GM19452 (cell line): ENCODE measurements around the gene PPP3CA.
"Not testable (repeated sequence)": the region's sequence is repeated elsewhere in the genome, so short reads cannot be mapped to it uniquely, and the experiment has no call there.

Experiments used
- ATAC-seq: cut with Tn5 transposase; IDR thresholded peaks from one replicate; pipeline ENCODE4 v1.9.1; 2021; ENCODE audit not compliant: unreplicated experiment

The PPP3CA gene

DNA sequence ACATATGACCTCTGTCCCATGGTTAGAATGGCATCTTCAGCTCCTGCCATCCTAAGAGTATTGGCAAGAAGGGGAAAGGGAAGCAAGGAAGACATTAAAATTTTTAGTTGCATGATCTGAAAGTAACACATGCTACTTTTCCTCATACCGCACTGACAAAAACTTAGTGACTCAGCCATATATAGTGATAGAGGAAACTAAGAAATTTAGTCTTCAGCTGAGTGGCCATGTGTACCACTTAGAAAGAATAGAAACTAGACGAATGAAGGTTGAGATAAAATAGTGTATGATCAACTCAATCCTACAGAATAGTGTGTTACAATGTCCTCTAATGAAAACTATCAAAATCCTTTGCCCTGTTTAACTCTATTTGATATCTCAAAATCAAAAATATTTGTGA lies 164.1 kb downstream of the PPP3CA start:
- ATAC-seq: peak; percentile 49

DNA sequence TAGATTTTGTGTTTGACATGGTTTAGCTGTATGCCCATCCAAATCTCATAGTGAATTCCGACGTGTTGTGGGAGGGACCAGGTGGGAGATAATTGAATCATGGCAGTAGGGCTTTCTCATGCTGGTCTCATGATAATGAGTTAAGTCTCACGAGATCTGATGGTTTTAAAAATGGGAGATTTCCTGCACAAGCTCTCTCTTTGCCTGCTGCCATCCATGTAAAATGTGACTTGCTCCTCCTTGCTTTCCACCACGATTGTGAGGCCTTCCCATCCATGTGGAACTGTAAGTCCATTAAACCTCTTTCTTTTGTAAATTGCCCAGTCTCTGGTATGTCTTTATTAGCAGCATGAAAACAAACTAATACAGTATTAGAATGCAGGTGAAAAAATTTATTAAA lies 164.6 kb downstream of the PPP3CA start:
- not testable (repeated sequence) for ATAC-seq

DNA sequence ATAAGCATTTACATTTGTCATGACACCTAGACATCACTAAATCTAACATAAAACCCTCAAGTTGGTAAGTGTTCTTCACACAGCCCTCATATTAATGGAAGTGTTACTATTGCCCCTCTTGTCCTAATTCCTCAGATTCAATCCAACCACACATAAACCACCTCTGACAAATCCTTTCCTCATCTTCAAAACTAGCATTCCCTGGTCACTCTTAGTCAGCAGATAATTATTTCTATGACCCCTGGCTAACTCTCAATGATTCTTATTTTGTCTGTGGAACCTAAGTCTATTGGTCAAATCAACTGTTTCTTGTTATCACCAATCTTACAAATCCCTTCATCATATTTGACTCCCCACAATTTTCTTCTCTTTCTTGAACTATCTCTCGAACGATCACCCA lies 168.6 kb downstream of the PPP3CA start:
- ATAC-seq: no peak

DNA sequence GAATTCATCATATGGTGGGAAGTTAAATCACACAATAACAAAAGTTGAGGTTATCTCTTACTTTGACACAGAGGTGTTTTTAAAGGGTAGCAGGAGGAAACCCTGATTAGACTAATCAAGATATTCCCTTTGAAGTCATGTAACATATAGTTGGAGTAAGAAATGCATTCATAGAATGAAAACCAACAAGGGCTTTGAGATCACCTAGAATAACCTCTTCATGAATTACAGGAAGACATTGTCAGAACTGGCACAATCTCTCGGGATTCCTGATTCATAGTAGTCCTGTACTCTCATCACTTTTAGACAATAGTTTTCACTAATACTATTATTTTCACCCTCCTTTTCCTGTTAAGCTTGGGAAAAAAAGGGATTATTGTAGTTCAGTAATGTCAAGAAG lies 170.2 kb downstream of the PPP3CA start:
- ATAC-seq: no peak

DNA sequence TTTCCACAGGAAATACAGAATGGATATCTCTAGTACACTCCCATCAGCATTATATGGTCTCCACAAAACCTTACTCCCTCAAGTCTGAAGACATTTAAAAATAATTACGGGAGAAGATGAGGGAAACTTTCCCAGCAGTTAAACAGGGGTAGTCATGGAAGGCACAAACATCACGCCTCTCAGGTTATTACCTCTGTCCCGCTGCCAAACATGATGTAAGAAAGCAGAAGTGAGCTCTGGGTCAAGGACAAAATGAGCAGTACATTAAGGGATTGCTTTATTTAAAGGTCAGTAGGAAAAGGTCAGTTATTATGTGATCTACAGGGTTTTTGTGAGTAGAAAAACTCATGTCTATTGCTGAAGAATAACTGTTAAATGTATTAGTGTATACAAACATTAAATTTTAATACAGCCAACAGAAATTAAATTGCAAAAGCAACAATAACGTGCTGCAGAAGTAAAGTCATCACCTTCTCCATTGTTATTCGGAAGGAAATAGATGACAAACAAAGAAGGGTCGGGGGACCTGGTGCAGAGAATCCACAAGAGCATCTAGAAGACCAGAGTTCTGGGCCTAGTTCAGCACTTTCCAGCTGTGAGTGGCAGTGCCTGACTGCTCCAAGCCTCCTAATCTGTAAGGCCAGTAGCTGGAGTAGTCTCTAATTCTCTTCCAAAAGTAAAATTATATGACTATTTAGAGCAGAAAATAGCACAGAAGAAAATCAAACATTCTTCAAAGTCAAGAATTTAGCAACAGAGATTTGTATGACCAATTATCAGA lies 171.2 kb downstream of the PPP3CA start:
- no peak for ATAC-seq

DNA sequence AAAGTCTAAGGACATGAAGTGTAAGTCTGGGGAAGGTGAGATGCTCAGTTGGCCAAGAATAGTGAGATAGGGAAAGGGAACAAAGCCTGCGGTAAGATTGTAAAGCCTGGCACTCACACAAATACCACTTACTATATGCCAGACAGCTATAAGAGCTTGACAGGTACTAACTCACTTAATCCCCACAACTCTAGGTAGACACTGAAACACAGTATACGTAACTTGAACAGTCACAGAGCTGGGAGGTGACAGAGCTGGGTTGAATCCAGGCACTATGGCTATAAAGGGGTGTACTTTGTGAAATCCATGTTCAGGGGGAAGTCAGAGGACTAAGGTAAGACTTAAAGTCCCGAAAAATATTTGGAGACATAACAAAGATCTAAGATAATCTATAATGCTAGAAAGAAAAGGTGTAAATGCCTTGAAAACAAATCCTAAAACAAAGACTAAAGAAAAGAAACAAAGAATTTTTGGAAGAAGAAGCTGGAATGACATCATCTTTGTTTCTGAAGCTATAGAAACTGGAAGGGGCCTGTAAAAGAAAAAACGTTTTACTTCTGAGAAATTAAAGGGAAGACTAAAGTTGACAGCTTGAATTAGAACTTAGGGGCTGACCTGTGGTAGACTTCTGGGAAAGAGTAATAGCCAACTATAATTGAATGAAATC lies 172.5 kb downstream of the PPP3CA start:
- no peak for ATAC-seq

DNA sequence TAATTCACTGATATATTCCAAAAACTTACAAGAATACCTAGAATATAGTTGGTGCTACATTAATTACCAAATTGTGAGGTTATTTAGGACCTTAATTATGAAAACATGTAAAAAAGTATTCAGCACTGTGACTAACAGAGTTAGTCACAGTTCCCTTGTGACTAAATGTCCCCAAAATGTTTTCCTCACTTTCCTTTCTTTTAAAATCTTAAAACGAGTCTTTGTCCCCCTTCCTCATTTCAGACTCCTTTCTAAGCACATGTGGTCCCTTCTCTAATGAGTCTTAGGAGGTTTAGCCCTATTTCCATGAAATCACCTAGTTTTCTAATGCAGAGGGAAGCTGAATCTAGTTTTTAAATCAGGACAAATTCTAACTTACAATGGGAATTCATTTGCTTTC lies 175.0 kb downstream of the PPP3CA start:
- no peak for ATAC-seq

DNA sequence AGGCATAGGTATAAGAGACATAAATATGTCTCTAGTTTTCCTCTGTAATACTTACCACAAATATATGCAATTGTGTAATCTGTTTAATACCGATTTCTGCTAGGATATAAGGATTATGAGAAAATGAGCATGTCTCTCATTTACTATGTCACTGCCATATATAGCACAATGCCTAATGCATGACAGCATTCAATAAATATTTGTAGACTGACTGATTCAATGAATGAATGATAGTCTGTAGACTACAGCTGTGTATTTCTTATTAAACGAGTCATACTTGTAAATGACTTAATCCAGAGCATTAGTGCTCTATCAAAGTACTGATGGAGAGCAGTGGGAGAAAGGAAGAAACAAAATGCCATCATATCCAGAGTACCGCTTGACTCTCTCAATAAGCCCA lies 175.6 kb downstream of the PPP3CA start:
- ATAC-seq: no peak

DNA sequence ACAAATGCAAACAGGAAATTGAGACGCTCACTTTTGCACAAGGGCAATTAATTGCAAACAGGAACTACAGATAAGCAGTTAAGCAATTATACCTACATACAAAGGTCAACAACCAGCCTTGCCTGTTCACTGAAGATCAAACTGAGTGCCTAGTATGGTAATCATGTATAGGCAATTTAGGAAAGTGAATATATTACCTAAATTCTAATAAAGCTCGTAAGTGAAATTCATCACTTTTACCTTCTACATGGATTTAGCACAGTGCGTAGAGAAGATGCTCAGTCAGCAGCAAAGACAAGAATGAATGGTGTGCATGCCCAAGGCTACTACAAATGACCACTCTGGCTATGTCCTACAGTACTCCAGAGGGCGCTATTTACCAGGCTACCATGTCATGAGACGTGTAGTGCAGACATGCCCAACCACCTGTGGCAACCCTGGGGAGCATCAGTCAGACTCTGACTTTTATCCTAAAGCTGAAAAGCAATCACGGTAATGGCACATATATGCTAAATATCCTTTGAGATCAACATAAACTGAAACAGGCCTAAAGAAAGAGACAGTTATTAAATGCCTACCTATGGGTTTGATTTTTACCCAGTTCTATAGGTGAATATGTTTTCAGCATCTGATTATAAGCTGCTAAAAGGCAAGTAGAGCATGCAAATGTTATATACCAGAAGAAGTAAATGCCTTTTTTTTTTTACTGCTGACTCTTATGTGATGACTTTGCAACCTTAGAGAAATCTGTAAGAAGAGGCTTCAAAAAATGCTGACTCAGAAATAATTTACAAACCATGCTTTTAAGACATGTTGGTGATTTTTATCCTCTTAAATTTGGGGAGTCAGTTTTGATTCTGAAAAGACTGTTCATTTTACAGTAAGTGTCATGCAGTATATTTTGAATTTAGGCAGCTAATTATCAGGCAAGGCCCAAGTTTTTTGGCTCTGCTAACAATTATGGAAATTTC lies 178.0 kb downstream of the PPP3CA start:
- ATAC-seq: peak; percentile 98

DNA sequence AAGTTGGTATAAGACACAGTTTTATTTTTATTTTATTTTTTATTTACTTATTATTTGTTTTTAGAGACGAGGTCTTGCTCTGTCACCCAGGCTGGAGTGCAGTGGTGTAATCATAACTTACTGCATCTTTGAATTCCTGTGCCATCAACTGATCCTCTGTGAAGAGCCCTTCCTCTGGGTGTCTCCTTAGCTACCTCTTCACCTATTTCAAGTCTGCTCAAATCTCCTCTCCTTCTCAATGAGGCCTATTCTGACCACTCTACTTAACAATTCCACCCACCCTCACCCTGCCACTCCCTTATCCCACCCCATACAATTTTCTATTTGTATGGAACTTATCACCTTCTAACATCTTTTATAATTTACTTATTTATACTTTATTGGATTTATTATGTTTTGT lies 183.4 kb downstream of the PPP3CA start:
- ATAC-seq: no peak

DNA sequence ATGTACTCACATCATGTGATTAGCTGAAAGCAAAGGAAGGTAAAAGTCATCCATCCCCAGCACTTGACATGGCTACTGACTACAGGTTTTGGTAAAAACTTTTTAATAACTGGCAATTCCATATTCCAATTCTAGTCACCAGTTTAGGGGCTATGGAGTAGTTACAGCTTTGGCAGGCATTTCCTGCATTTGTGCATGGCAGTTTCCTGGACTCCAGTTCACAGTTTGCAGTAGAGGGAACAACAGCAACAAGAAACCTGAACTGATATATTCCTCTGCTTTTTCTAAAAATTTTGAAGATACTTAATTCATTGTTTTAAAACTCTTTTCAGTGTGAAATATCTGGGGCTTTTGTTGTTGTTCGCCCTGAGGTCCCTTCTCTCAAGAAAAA lies 184.3 kb downstream of the PPP3CA start:
- ATAC-seq: no peak

DNA sequence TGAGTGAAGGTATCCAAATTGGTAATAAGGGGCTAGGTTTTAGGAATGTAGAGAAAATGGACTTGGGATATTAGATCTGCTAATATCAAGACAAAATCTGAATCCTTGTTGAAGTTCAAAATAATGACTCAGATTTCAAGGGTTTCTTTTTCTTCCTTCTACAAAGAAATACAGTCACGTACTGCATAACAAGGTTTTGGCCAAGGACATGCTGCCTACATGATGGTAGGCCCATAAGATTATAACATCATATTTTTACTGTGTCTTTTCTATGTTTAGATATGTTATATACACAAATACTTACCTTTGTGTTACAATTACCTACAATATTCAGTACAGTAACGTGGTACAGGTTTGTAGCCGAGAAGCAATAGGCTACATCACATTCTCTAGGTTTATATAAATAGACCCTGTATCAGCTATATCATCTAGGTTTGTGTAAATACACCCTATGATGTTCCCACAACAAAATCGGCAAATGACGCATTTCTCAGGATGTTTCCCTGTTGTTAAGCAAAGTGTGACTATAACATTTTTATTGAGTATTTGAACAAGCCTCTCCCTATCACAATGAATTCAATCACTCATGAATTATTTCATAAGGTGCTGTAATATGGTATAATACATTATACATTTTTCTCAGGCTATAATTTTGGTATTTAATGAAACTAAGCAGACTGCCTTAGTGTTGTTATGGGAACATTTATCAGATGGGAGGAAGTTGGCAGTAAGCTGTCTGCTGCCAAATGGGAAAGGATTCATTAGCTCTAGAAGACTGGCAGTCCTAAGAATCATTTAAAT lies 186.3 kb downstream of the PPP3CA start:
- ATAC-seq: no peak

DNA sequence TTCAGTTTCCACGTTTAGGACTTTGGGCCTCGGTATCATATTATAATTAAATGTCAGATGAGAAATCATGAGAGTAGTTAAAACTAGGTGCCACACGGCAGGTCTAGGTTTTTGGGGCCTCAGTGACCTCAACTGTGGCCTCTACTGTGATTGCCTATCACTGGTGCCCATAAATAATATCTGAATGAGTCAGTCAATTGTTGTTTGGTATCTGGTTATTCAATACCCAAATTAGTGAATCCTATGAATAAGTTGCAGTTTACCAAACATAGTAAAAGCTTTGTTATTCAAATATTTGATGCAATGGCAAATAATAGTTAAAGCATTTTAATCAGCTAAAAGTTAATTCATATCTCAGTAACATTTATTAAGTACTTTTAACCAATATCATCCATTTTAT lies 188.8 kb downstream of the PPP3CA start:
- ATAC-seq: no peak

DNA sequence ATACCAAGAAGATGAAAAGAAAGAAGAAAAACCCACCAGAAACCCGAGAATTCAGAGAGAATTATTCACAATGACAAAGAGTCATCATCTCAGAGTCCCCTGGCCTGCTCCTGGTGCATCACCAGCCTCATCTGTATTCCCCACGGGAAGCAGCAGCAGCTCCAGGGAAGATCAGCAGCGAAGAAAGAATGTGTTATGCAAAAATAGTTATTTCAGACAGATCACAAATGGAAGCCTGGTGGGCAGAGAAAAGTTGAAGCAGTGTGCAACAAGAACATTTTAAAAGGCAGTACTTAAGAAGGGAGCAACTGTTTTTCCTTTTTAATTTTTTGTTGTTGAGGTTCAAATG lies 189.2 kb downstream of the PPP3CA start:
- no peak for ATAC-seq

DNA sequence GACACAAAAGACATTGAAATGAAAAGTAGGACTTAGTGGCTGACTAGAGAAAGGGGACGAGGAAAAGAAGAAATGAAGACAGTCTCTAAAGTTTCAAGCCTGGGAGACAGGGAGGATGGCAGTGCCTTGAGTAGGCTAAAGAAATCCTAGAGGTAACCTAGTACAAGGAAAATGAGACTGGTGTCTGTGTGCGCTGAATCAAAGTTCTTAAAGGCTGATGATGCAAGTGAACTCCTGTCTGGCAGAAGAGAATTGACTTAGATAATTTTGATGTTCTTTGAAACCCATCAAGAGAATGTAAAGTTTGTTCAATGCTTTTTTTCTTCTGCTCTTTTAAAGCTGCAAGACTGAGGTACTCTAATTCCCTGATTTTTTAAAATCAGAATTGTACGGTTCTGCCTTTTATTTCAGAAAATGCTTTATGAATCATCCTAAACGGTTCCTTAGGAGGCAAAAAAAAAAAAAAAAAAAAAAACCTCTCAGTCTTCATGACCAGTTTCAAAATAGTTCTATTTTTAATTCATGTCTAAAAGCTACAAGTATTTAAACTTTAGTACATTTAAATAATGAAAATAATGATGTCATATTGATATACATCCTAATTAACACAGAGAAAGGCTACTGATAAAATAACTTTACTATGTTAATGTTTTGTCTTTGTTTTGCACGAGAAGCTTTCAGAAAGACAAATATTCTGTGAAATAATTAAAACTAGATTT lies 189.8 kb downstream of the PPP3CA start:
- ATAC-seq: no peak

DNA sequence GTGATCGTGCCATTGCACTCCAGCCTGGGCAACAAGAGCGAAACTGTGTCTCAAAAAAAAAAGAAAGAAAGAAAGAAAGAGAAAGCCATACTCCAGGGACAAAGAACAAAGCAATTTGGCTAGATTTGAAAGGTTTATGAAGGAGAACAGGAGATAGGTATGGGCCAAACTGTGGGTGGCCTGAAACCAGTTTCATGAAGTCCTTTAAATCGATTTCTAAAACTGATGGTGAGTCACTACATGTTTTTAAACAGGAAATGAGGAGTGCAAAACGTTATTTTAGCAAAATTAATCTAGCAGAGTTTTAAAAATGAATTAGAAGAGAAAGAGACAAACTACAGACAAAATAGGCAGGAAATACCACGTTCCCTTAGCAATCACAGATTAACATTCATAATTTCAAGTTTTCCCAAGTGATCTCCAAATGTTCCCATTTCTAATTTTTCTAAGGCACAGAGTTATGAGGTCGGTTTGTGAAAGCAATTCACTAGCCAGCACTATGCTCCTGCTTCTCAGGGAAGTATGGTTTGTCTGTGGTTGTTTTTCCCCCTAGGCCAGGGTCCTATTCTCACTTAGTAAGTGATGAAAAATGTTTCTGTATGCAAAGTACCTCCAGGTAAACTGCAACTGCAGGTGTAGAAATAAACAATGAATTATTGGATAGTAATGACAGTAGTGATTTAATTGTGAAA lies 190.6 kb downstream of the PPP3CA start:
- ATAC-seq: no peak

DNA sequence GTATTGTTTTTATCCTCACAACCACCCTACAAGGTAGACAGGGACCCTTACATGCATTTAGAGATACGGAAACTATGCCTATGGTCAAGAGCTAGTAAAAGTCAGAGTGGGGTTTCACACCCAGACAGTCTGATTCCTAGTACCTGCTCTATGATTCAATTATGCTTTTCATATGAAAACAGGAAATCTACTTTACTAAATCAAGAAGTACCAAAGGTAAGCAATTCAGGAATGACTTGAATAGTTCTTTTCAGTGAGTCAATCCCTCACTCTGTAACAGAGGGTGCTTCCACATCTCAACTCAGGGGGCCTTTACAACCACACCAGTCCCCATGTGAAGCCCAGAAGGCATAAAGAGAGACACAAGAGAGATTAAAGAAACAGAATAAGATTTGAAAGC lies 191.4 kb downstream of the PPP3CA start:
- no peak for ATAC-seq

DNA sequence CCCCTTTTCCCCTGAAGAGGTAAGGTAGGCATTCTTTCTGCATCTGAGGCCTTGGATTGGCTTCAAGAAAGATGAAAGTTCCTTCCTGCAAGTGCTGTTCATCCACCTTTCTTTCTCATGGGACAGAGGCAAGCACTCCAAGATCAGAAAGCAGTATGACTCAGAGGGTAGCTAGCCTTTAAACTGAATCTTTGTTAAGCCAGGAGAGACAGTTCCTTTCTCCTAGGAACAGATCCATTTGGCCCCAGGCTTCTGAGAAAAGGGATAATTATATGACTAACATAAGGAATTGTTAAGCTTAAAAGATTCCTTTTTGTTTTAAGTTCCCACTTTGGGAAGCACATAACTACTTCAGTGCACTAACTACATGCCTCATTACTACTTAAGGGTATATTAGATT lies 192.0 kb downstream of the PPP3CA start:
- no peak for ATAC-seq

DNA sequence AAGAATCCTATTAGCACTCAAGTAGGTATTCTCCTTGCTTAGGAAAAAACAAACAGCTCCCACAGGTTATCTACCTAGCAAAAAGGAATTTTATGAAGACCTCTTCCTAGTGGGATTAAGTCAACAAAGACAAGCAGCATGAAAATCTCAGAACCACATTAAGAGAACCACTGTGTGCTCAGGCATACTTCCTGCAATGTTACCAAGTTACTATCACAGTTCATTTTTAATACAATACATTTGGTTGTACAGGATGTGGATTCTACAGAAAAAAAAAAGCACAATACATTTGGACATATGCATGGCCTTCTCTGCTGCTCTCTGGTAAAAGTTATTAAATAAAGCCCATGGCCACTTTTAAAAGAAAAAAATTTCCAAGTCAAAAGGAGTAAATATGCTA lies 193.7 kb downstream of the PPP3CA start:
- ATAC-seq: no peak

DNA sequence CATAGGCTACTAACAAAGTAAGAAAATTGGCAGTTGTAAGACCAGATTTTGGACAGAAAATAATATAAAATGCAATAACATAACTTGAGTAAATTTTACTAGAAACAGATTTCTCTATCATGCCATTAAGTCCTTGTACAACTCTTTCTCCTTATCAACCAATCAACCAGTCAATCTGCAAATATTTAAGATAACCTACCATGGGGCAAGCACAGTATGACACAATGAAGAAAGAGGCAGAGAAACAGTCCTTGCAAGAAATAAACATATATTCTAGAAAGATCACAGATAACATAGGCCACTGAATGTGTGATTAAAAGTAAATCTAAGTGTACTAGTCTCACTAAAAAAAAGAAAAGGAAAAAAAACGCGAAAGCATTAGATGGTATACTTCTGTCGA lies 194.8 kb downstream of the PPP3CA start:
- no peak for ATAC-seq
